Measurements from ENCODE around the gene FASTKD3. TPM values are rescaled to one million over a fixed set of nuclear protein-coding genes. Genes with fewer than 3 reads are reported as not detected.

The FASTKD3 gene
- total RNA-seq, 1 experiment from 2014 or later = 14.2 TPM

GRCh38 chr5:7902666-7903625 lies 34.1 kb upstream of the FASTKD3 start:
- ChIA-PET CTCF (no interaction called here), POLR2A (no interaction called here)
- H3K4me1 ChIP-seq = no peaks in the 10 kb centered on the region
- intact Hi-C loops (cut with micrococcal nuclease; ENCODE audit: unreplicated experiment) = no loop called here
- Mint-ChIP-seq H3K36me3 (ENCODE audit: insufficient read depth, unreplicated experiment) (peaks cover 64% of the 10 kb centered on the region), H3K27ac (ENCODE audit: unreplicated experiment) (no peak overlapping the region), H3K9me3 (ENCODE audit: unreplicated experiment) (peaks cover 9% of the 10 kb centered on the region), H3K27me3 (ENCODE audit: insufficient read depth, unreplicated experiment) (no peaks in the 10 kb centered on the region), H3K4me1 (ENCODE audit: low read depth, unreplicated experiment) (no peaks in the 10 kb centered on the region), H3K4me3 (ENCODE audit: unreplicated experiment) (no peak overlapping the region)
- no peak for DNase-seq
- H3K4me3 ChIP-seq (ENCODE audit: low read depth, low read length) = no peak overlapping the region
- peaks cover under 1% of the 10 kb centered on the region for H3K9me3 ChIP-seq
- peaks cover 8% of the 10 kb centered on the region for H3K36me3 ChIP-seq (ENCODE audit: control insufficient read depth, insufficient read depth, low read length)
- BruUV-seq (replicated peaks) = no TSS peak
- TF ChIP-seq, protein P1, sequence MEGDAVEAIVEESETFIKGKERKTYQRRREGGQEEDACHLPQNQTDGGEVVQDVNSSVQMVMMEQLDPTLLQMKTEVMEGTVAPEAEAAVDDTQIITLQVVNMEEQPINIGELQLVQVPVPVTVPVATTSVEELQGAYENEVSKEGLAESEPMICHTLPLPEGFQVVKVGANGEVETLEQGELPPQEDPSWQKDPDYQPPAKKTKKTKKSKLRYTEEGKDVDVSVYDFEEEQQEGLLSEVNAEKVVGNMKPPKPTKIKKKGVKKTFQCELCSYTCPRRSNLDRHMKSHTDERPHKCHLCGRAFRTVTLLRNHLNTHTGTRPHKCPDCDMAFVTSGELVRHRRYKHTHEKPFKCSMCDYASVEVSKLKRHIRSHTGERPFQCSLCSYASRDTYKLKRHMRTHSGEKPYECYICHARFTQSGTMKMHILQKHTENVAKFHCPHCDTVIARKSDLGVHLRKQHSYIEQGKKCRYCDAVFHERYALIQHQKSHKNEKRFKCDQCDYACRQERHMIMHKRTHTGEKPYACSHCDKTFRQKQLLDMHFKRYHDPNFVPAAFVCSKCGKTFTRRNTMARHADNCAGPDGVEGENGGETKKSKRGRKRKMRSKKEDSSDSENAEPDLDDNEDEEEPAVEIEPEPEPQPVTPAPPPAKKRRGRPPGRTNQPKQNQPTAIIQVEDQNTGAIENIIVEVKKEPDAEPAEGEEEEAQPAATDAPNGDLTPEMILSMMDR (IDR thresholded peaks at IDR 0.05; ENCODE audit: insufficient read depth in 1 of 2, low read depth in 1 of 2, low read length in 1 of 2, severe bottlenecking in 1 of 2, unreplicated experiment in 1 of 2) = no peak
- no peaks in the 10 kb centered on the region for H3K27me3 ChIP-seq (replicated peaks; ENCODE audit: control insufficient read depth, insufficient read depth, low read length)

- Mint-ChIP-seq H3K27me3 (ENCODE audit: insufficient read depth, unreplicated experiment) (no peaks in the 10 kb centered on the region), H3K4me3 (ENCODE audit: unreplicated experiment) (no peak overlapping the region), H3K4me1 (ENCODE audit: low read depth, unreplicated experiment) (no peaks in the 10 kb centered on the region), H3K36me3 (ENCODE audit: insufficient read depth, unreplicated experiment) (peaks cover 64% of the 10 kb centered on the region), H3K27ac (ENCODE audit: unreplicated experiment) (no peak overlapping the region), H3K9me3 (ENCODE audit: unreplicated experiment) (peaks cover 2% of the 10 kb centered on the region)
- no peak for DNase-seq
- Histone ChIP-seq H3K36me3 (ENCODE audit: control insufficient read depth, insufficient read depth, low read length) (peaks cover 8% of the 10 kb centered on the region), H3K4me3 (ENCODE audit: low read depth, low read length) (no peak overlapping the region), H3K9me3 (no peaks in the 10 kb centered on the region), H3K4me1 (no peaks in the 10 kb centered on the region), H3K27me3 (replicated peaks; ENCODE audit: control insufficient read depth, insufficient read depth, low read length) (no peaks in the 10 kb centered on the region)
- BruUV-seq (replicated peaks) = no TSS peak
- intact Hi-C loops (cut with micrococcal nuclease; ENCODE audit: unreplicated experiment) = no loop called here
- CTCF ChIA-PET = no interaction called here
- POLR2A ChIA-PET = no interaction called here
- TF ChIP-seq, protein P1 (IDR thresholded peaks at IDR 0.05; ENCODE audit: insufficient read depth in 1 of 2, low read depth in 1 of 2, low read length in 1 of 2, severe bottlenecking in 1 of 2, unreplicated experiment in 1 of 2) = no peak
These were observed 33.4 kb upstream of the FASTKD3 start for GRCh38 chr5:7902201-7902600.

- Histone ChIP-seq H3K36me3 (ENCODE audit: control insufficient read depth, insufficient read depth, low read length) (peaks cover 10% of the 10 kb centered on the region), H3K27me3 (replicated peaks; ENCODE audit: control insufficient read depth, insufficient read depth, low read length) (no peaks in the 10 kb centered on the region), H3K4me3 (ENCODE audit: low read depth, low read length) (no peak overlapping the region), H3K4me1 (no peaks in the 10 kb centered on the region), H3K9me3 (no peaks in the 10 kb centered on the region)
- no peaks in the 10 kb centered on the region for H3K4me1 Mint-ChIP-seq (ENCODE audit: low read depth, unreplicated experiment)
- no peaks in the 10 kb centered on the region for H3K9me3 Mint-ChIP-seq (ENCODE audit: unreplicated experiment)
- no peak overlapping the region for H3K27ac Mint-ChIP-seq (ENCODE audit: unreplicated experiment)
- TF ChIP-seq, protein P1 (IDR thresholded peaks at IDR 0.05; ENCODE audit: insufficient read depth in 1 of 2, low read depth in 1 of 2, low read length in 1 of 2, severe bottlenecking in 1 of 2, unreplicated experiment in 1 of 2) = peak; percentile 42 to 53
- CTCF ChIA-PET = no interaction called here
- intact Hi-C loops (cut with micrococcal nuclease; ENCODE audit: unreplicated experiment) = no loop called here
- H3K27me3 Mint-ChIP-seq (ENCODE audit: insufficient read depth, unreplicated experiment) = no peaks in the 10 kb centered on the region
- BruUV-seq (replicated peaks) = no TSS peak
- POLR2A ChIA-PET = no interaction called here
- DNase-seq = peak; percentile 44 to 51
- H3K36me3 Mint-ChIP-seq (ENCODE audit: insufficient read depth, unreplicated experiment) = peaks cover 82% of the 10 kb centered on the region
- no peak overlapping the region for H3K4me3 Mint-ChIP-seq (ENCODE audit: unreplicated experiment)
These were observed 28.3 kb upstream of the FASTKD3 start for GRCh38 chr5:7897014-7897600.

All from Caco-2 (cell line).